Cardiac fibroblast (primary cell): ENCODE results near the gene ATRNL1.
"Not testable (repeated sequence)": the region's sequence is repeated elsewhere in the genome, so short reads cannot be mapped to it uniquely, and the experiment has no call there.

Experiments
- DNase-seq, 2 donors: peaks; one replicate each; pipeline versions ENCODE4 v3.0.0 to v3.0.0-alpha.2; 2010; ENCODE audit warnings: low read depth in 2 of 2
- H3K4me3 ChIP-seq, 2 donors: replicated peaks in 1 of 2; 1 replicate in 1 of 2; 2 replicates in 1 of 2; pipeline ENCODE4 v1.5.1; 2011; ENCODE audit warnings: low read depth in 2 of 2, low read length in 2 of 2, mild to moderate bottlenecking in 2 of 2, moderate library complexity in 1 of 2
- TF ChIP-seq, protein P1 (sequence below): IDR thresholded peaks from one replicate; pipeline ENCODE4 v1.5.1; 2011; ENCODE audit warnings: low read depth, mild to moderate bottlenecking, low read length, inconsistent platforms

The ATRNL1 gene

DNA sequence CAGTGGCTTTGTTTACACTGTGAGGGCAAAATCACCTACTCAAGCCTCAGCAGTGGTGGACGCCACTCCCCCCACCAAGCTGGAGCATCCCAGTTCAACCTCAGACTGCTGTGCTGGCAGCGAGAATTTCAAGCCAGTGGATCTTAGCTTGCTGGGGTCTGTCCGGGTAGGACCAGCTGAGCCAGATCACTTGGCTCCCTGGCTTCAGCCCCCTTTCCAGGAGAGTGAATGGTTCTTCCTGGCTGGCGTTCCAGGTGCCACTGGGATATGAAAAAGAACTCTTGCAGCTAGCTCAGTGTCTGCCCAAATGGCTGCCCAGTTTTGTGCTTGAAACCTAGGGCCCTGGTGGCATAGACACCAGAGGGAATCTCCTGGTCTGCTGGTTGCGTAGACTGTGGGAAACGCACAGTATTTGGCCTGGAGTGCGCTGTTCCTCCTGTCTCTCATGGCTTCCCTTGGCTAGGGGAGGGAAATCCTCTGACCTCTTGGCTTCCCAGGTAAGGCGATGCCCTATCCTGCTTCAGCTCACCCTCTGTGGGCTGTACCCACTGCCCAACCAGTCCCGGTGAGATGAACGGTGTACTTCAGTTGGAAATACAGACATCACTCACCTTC lies 398.5 kb downstream of the ATRNL1 start:
- TF ChIP-seq, protein P1, sequence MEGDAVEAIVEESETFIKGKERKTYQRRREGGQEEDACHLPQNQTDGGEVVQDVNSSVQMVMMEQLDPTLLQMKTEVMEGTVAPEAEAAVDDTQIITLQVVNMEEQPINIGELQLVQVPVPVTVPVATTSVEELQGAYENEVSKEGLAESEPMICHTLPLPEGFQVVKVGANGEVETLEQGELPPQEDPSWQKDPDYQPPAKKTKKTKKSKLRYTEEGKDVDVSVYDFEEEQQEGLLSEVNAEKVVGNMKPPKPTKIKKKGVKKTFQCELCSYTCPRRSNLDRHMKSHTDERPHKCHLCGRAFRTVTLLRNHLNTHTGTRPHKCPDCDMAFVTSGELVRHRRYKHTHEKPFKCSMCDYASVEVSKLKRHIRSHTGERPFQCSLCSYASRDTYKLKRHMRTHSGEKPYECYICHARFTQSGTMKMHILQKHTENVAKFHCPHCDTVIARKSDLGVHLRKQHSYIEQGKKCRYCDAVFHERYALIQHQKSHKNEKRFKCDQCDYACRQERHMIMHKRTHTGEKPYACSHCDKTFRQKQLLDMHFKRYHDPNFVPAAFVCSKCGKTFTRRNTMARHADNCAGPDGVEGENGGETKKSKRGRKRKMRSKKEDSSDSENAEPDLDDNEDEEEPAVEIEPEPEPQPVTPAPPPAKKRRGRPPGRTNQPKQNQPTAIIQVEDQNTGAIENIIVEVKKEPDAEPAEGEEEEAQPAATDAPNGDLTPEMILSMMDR: no peak

DNA sequence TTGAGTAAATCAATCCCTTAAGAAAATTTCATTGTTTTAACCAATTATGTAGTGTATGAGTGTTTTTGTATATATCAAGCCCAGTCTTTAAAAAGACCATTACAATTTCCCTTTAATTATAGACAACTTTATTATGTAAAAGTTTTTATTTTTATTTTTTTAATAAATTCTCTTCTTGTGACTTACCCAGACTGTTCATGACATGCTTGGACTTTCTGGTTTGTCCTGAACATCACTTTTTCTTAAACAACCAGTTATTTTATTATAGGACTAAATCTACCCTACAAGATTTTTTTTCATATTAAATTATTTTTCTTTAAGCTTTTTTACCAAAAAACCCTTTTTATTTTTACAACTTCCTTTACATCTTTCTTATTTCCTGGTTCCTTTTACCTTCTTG lies 410.4 kb downstream of the ATRNL1 start:
- no peak overlapping the region for H3K4me3 ChIP-seq
- TF ChIP-seq, protein P1: no peak
- DNase-seq: no peak

More for the DNA sequence above, 398.5 kb downstream of the ATRNL1 start:
- H3K4me3 ChIP-seq: no peak overlapping the region
- DNase-seq: no peak

GRCh38 chr10:115514895-115515294 lies 421.7 kb downstream of the ATRNL1 start:
- no peak for DNase-seq
- TF ChIP-seq, protein P1: no peak

DNA sequence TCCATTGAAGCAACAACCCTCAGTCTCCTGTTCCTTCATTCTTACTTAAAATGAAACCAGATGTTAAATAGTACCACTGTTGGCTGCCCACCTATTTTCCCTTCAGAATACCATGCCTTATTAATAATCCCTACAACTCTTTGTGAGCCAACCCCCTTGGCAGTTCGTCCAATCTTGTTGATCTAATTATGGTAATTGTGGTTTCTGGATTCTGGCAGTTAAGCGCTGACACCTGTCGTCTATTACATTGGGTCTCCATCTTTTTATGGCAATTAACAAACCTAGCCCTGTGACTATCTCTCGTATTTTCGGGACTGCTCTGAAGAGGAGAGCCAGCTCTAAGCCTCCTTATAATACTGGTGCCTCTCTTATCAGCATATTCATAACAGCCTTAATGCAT lies 432.0 kb downstream of the ATRNL1 start:
- no peak overlapping the region for H3K4me3 ChIP-seq
- no peak for DNase-seq
- TF ChIP-seq, protein P1: no peak

More at GRCh38 chr10:115514895-115515294, 421.7 kb downstream of the ATRNL1 start:
- no peak overlapping the region for H3K4me3 ChIP-seq

GRCh38 chr10:115527682-115528081 lies 434.5 kb downstream of the ATRNL1 start:
- H3K4me3 ChIP-seq, DNase-seq: not testable (repeated sequence)

DNA sequence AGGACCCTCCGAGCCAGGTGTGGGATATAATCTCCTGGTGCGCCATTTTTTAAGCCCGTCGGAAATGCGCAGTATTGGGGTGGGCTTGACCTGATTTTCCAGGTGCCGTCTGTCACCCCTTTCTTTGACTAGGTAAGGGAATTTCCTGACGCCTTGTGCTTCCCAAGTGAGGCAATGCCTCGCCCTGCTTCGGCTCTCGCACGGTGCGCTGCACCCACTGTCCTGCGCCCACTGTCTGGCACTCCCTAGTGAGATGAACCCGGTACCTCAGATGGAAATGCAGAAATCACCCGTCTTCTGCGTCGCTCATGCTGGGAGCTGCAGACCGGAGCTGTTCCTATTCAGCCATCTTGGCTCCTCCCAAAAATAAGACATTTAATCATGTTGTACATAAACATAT lies 443.2 kb downstream of the ATRNL1 start:
- H3K4me3 ChIP-seq, DNase-seq: not testable (repeated sequence)

- DNase-seq: no peak
- TF ChIP-seq, protein P1: no peak
- H3K4me3 ChIP-seq: no peak overlapping the region
Observed at GRCh38 chr10:115539142-115539762, 446.1 kb downstream of the ATRNL1 start.

GRCh38 chr10:115555887-115556402 lies 462.8 kb downstream of the ATRNL1 start:
- no peak for DNase-seq
- no peak overlapping the region for H3K4me3 ChIP-seq
- TF ChIP-seq, protein P1: no peak
